WERI-Rb-1 (cell line): Measurements from ENCODE around the gene PDIA6.

Source experiments
- DNase-seq: peaks from one replicate; pipeline ENCODE4 v3.0.0-alpha.2; 2020
- H3K27ac ChIP-seq: fragments of 250-450 bp; sonication (Bioruptor Pico); 2 replicates; pipeline ENCODE4 v1.5.1; 2020; ENCODE audit warnings: mild to moderate bottlenecking, moderate library complexity
- H3K27me3 ChIP-seq: fragments of 250-450 bp; sonication (Bioruptor Pico); 2 replicates; pipeline ENCODE4 v1.5.1; 2021; ENCODE audit warnings: mild to moderate bottlenecking, low read depth, moderate library complexity; ENCODE audit not compliant: insufficient read depth, severe bottlenecking
- H3K36me3 ChIP-seq: fragments of 250-450 bp; sonication (Bioruptor Pico); 2 replicates; pipeline ENCODE4 v1.5.1; 2020; ENCODE audit warnings: mild to moderate bottlenecking, moderate library complexity
- H3K4me3 ChIP-seq: 2 replicates; pipeline ENCODE4 v1.5.1; 2011; ENCODE audit warnings: low read depth, mild to moderate bottlenecking, control low read depth, low read length
- H3K9me3 ChIP-seq: fragments of 250-450 bp; sonication (Bioruptor Pico); 2 replicates; pipeline ENCODE4 v1.5.1; 2021; ENCODE audit warnings: mild to moderate bottlenecking, moderate library complexity; ENCODE audit not compliant: severe bottlenecking
- CTCF ChIP-seq: IDR thresholded peaks from 2 replicates; pipeline ENCODE4 v1.5.1; 2011; ENCODE audit warnings: low read depth, mild to moderate bottlenecking, control low read depth, inconsistent platforms, low read length

Gene PDIA6

GRCh38 chr2:10859278-10859677 lies 46.7 kb upstream of the PDIA6 start:
- no peak for TF ChIP-seq CTCF
- H3K4me3 ChIP-seq: no peak overlapping the region
- no peaks in the 10 kb centered on the region for H3K9me3 ChIP-seq
- DNase-seq: no peak
- H3K27me3 ChIP-seq: no peaks in the 10 kb centered on the region
- H3K27ac ChIP-seq: no peak overlapping the region
- H3K36me3 ChIP-seq: no peaks in the 10 kb centered on the region

GRCh38 chr2:10848541-10848940 lies 36.0 kb upstream of the PDIA6 start:
- no peaks in the 10 kb centered on the region for H3K27me3 ChIP-seq
- H3K27ac ChIP-seq: no peak overlapping the region
- DNase-seq: no peak
- no peak for TF ChIP-seq CTCF
- peaks cover 2% of the 10 kb centered on the region for H3K9me3 ChIP-seq
- H3K4me3 ChIP-seq: no peak overlapping the region
- H3K36me3 ChIP-seq: no peaks in the 10 kb centered on the region

- Histone ChIP-seq H3K4me3 (no peak overlapping the region), H3K9me3 (peaks cover 14% of the 10 kb centered on the region), H3K27me3 (no peaks in the 10 kb centered on the region), H3K27ac (no peak overlapping the region), H3K36me3 (no peaks in the 10 kb centered on the region)
- no peak for TF ChIP-seq CTCF
- DNase-seq: no peak
Observed at GRCh38 chr2:10847008-10847407, 34.4 kb upstream of the PDIA6 start.

GRCh38 chr2:10846110-10846861 lies 33.7 kb upstream of the PDIA6 start:
- Histone ChIP-seq H3K27ac (no peak overlapping the region), H3K4me3 (no peak overlapping the region), H3K9me3 (peaks cover 21% of the 10 kb centered on the region), H3K36me3 (no peaks in the 10 kb centered on the region), H3K27me3 (no peaks in the 10 kb centered on the region)
- TF ChIP-seq CTCF: no peak
- DNase-seq: no peak

- Histone ChIP-seq H3K4me3 (no peak overlapping the region), H3K9me3 (peaks cover 27% of the 10 kb centered on the region)
- no peak for TF ChIP-seq CTCF
Observed at GRCh38 chr2:10845640-10846039, 33.1 kb upstream of the PDIA6 start.

GRCh38 chr2:10844097-10844496 lies 31.5 kb upstream of the PDIA6 start:
- no peak for DNase-seq
- Histone ChIP-seq H3K27ac (no peak overlapping the region), H3K27me3 (no peaks in the 10 kb centered on the region), H3K4me3 (no peak overlapping the region), H3K9me3 (peaks cover 31% of the 10 kb centered on the region), H3K36me3 (no peaks in the 10 kb centered on the region)
- TF ChIP-seq CTCF: no peak

More at GRCh38 chr2:10845640-10846039, 33.1 kb upstream of the PDIA6 start:
- H3K36me3 ChIP-seq: no peaks in the 10 kb centered on the region
- no peak for DNase-seq
- no peak overlapping the region for H3K27ac ChIP-seq
- no peaks in the 10 kb centered on the region for H3K27me3 ChIP-seq
